Breast epithelium (tissue), 4 donors: ENCODE results near the gene PRDM16. TPM values are rescaled to one million over a fixed set of nuclear protein-coding genes. Genes with fewer than 3 reads are reported as not detected.

Source experiments
- DNase-seq, 2 donors: peaks; one replicate each; pipeline ENCODE4 v3.0.0-alpha.2; 2019; ENCODE audit warnings: low spot score in 2 of 2
- H3K27ac ChIP-seq, 2 donors: fragments of 200-600 bp; sonication (generic) in 1 of 2; one replicate each; pipeline ENCODE4 v1.5.1; 2016 to 2019; ENCODE audit warnings: mild to moderate bottlenecking in 1 of 2
- H3K27me3 ChIP-seq, 2 donors: fragments of 200-600 bp; sonication (generic) in 1 of 2; one replicate each; pipeline versions ENCODE4 v1.5.1 to v1.6.0; 2017 to 2019; ENCODE audit warnings: control low read depth in 1 of 2, mild to moderate bottlenecking in 1 of 2
- H3K36me3 ChIP-seq: fragments of 200-600 bp; one replicate; pipeline ENCODE4 v1.5.1; 2019
- H3K4me1 ChIP-seq, 2 donors: fragments of 200-600 bp; sonication (generic); one replicate each; pipeline ENCODE4 v1.5.1; 2016 to 2019; ENCODE audit warnings: control low read depth in 1 of 2
- H3K4me3 ChIP-seq, 3 donors: fragments of 200-600 bp; sonication (generic); 1 replicate in 2 of 3; 2 replicates in 1 of 3; pipeline ENCODE4 v1.5.1; 2016 to 2019; ENCODE audit warnings: mild to moderate bottlenecking in 3 of 3, moderate library complexity in 2 of 3
- H3K9me3 ChIP-seq, 2 donors: fragments of 200-600 bp; sonication (generic) in 1 of 2; one replicate each; pipeline ENCODE4 v1.5.1; 2016 to 2019; ENCODE audit warnings: control low read depth in 1 of 2
- CTCF ChIP-seq, 3 donors: fragments of 450-650 bp; IDR thresholded peaks; one replicate each; pipeline ENCODE4 v1.5.1; 2016 to 2017; ENCODE audit warnings: antibody characterized with exemption in 3 of 3, mild to moderate bottlenecking in 3 of 3, moderate library complexity in 3 of 3
- POLR2A ChIP-seq: fragments of 450-650 bp; IDR thresholded peaks from one replicate; pipeline ENCODE4 v1.6.1; 2016; ENCODE audit warnings: antibody characterized with exemption, mild to moderate bottlenecking, moderate library complexity
- POLR2AphosphoS5 ChIP-seq, 3 donors: sonication (generic); formaldehyde crosslinking; IDR thresholded peaks; one replicate each; pipeline ENCODE4 v1.6.1; 2017; ENCODE audit warnings: antibody characterized with exemption in 3 of 3
- intact Hi-C: fragments of 100-400 bp; cut with DNase I; formaldehyde crosslinking; loops from one replicate; pipeline ENCODE4 v1.15.1; 2023; ENCODE audit warnings: low total_unique reads
- total RNA-seq, 3 donors: library from RNA; depleted of rRNA; stranded (reverse); fragments of >200 nt; gene quantifications; one replicate each; pipeline ENCODE4 v1.1.0, GENCODE V29; 2016

The PRDM16 gene
- total RNA-seq, 3 donors from 2014 or later = 0.48 to 3.8 (median 3.6) TPM

GRCh38 chr1:3138623-3139151, 69.7 kb downstream of the PRDM16 start:
- Histone ChIP-seq H3K9me3 (no peaks in the 10 kb centered on the region), H3K4me1 (no peaks in the 10 kb centered on the region), H3K27ac (no peak overlapping the region), H3K27me3 (peaks cover 0 to 88% of the 10 kb centered on the region in 2 donors), H3K36me3 (no peaks in the 10 kb centered on the region), H3K4me3 (no peak overlapping the region)
- intact Hi-C loops = no loop called here
- TF ChIP-seq POLR2AphosphoS5 (IDR thresholded peaks at IDR 0.05) (no peak), POLR2A (no peak), CTCF (IDR thresholded peaks at IDR 0.05) (no peak)
- no peak for DNase-seq

- no peaks in the 10 kb centered on the region for H3K4me1 ChIP-seq
- H3K27ac ChIP-seq = no peak overlapping the region
- H3K9me3 ChIP-seq = no peaks in the 10 kb centered on the region
- peak overlapping the region in 2 of 3 donors; percentile 14 to 21 for H3K4me3 ChIP-seq
- H3K27me3 ChIP-seq = peaks cover 0 to 91% of the 10 kb centered on the region in 2 donors
- intact Hi-C loops = no loop called here
- DNase-seq = no peak
- H3K36me3 ChIP-seq = no peaks in the 10 kb centered on the region
- no peak for TF ChIP-seq POLR2AphosphoS5 (IDR thresholded peaks at IDR 0.05)
- TF ChIP-seq POLR2A = no peak
- no peak for TF ChIP-seq CTCF (IDR thresholded peaks at IDR 0.05)
Measured at GRCh38 chr1:3139451-3139852, 70.4 kb downstream of the PRDM16 start.

GRCh38 chr1:3139871-3140361, 70.9 kb downstream of the PRDM16 start:
- H3K27me3 ChIP-seq = peaks cover 0 to 92% of the 10 kb centered on the region in 2 donors
- no peaks in the 10 kb centered on the region for H3K9me3 ChIP-seq
- DNase-seq = no peak
- no peaks in the 10 kb centered on the region for H3K36me3 ChIP-seq
- TF ChIP-seq CTCF (IDR thresholded peaks at IDR 0.05) = no peak
- no peak for TF ChIP-seq POLR2AphosphoS5 (IDR thresholded peaks at IDR 0.05)
- TF ChIP-seq POLR2A = no peak
- no peaks in the 10 kb centered on the region for H3K4me1 ChIP-seq
- peak overlapping the region in 2 of 3 donors; percentile 14 to 21 for H3K4me3 ChIP-seq
- intact Hi-C loops = no loop called here
- H3K27ac ChIP-seq = no peak overlapping the region

GRCh38 chr1:3140437-3140836, 71.4 kb downstream of the PRDM16 start:
- Histone ChIP-seq H3K27ac (no peak overlapping the region), H3K27me3 (peaks cover 0 to 92% of the 10 kb centered on the region in 2 donors), H3K4me3 (peak overlapping the region in 1 of 3 donors; percentile 21), H3K36me3 (no peaks in the 10 kb centered on the region), H3K9me3 (no peaks in the 10 kb centered on the region), H3K4me1 (no peaks in the 10 kb centered on the region)
- TF ChIP-seq CTCF (IDR thresholded peaks at IDR 0.05) (no peak), POLR2A (no peak), POLR2AphosphoS5 (IDR thresholded peaks at IDR 0.05) (no peak)
- intact Hi-C loops = no loop called here
- no peak for DNase-seq

- intact Hi-C loops = no loop called here
- H3K27ac ChIP-seq = no peak overlapping the region
- no peaks in the 10 kb centered on the region for H3K36me3 ChIP-seq
- no peaks in the 10 kb centered on the region for H3K9me3 ChIP-seq
- no peaks in the 10 kb centered on the region for H3K4me1 ChIP-seq
- no peak for DNase-seq
- H3K27me3 ChIP-seq = peaks cover 0 to 92% of the 10 kb centered on the region in 2 donors
- TF ChIP-seq POLR2A = no peak
- TF ChIP-seq POLR2AphosphoS5 (IDR thresholded peaks at IDR 0.05) = no peak
- no peak for TF ChIP-seq CTCF (IDR thresholded peaks at IDR 0.05)
- H3K4me3 ChIP-seq = no peak overlapping the region
Measured at GRCh38 chr1:3141129-3141528, 72.1 kb downstream of the PRDM16 start.
